MCF 10A (cell line): ENCODE data around the gene MARCHF9. TPM values are rescaled to one million over a fixed set of nuclear protein-coding genes. Genes with fewer than 3 reads are reported as not detected.
"Not testable (repeated sequence)": the region's sequence is repeated elsewhere in the genome, so short reads cannot be mapped to it uniquely, and the experiment has no call there.

Experiments
- BruUV-seq: library from RNA; stranded (reverse); fragments of 400-500 nt; replicated peaks from 2 replicates; lab custom pipeline; 2021; lab: Mats Ljungman, UMichigan
- CTCF ChIA-PET: fragments of 300-600 bp; sonication (Branson Sonifier 250); formaldehyde crosslinking; extraction: SDS; loops from one replicate; lab custom pipeline; 2021; ENCODE audit warnings: antibody characterized with exemption, inconsistent platforms; lab: Yijun Ruan, JAX
- POLR2A ChIA-PET: fragments of 300-600, 350-650 bp; sonication (Branson Sonifier 250); formaldehyde crosslinking; extraction: SDS; loops from one replicate; lab custom pipeline; 2020; ENCODE audit warnings: antibody characterized with exemption, inconsistent platforms; lab: Yijun Ruan, JAX
- DNase-seq: peaks from one replicate; pipeline ENCODE4 v3.0.0-alpha.2; 2018; ENCODE audit not compliant: unreplicated experiment
- H3K27ac Mint-ChIP-seq: one replicate; pipeline ENCODE4 v1.8.0; 2022; ENCODE audit warnings: mild to moderate bottlenecking, low read depth, mixed read lengths; ENCODE audit not compliant: unreplicated experiment
- H3K27me3 Mint-ChIP-seq: one replicate; pipeline ENCODE4 v1.8.0; 2022; ENCODE audit warnings: mixed read lengths; ENCODE audit not compliant: insufficient read depth, unreplicated experiment
- H3K36me3 Mint-ChIP-seq: one replicate; pipeline ENCODE4 v1.8.0; 2022; ENCODE audit warnings: mild to moderate bottlenecking, moderate library complexity, mixed read lengths; ENCODE audit not compliant: insufficient read depth, unreplicated experiment
- H3K4me1 Mint-ChIP-seq: one replicate; pipeline ENCODE4 v1.8.0; 2022; ENCODE audit warnings: mixed read lengths; ENCODE audit not compliant: insufficient read depth, unreplicated experiment
- H3K4me3 Mint-ChIP-seq: one replicate; pipeline ENCODE4 v1.8.0; 2022; ENCODE audit warnings: mild to moderate bottlenecking, moderate library complexity, mixed read lengths; ENCODE audit not compliant: unreplicated experiment
- H3K9me3 Mint-ChIP-seq: one replicate; pipeline ENCODE4 v1.8.0; 2022; ENCODE audit warnings: mixed read lengths; ENCODE audit not compliant: unreplicated experiment
- intact Hi-C: fragments of 100-400 bp; cut with micrococcal nuclease; formaldehyde crosslinking; loops from 2 replicates; pipeline ENCODE4 v1.14.1; 2022
- total RNA-seq: library from RNA; stranded (reverse); gene quantifications from 2 replicates; pipeline ENCODE4 v1.2.3, GENCODE V29; 2022
- TF ChIP-seq, protein P1 (sequence below): fragments of 200-600 bp; IDR thresholded peaks from one replicate; pipeline ENCODE4 v1.8.0; 2022; ENCODE audit warnings: antibody characterized with exemption, mild to moderate bottlenecking; ENCODE audit not compliant: unreplicated experiment

The MARCHF9 gene
- total RNA-seq, 1 experiment from 2014 or later: 8.7 TPM

DNA sequence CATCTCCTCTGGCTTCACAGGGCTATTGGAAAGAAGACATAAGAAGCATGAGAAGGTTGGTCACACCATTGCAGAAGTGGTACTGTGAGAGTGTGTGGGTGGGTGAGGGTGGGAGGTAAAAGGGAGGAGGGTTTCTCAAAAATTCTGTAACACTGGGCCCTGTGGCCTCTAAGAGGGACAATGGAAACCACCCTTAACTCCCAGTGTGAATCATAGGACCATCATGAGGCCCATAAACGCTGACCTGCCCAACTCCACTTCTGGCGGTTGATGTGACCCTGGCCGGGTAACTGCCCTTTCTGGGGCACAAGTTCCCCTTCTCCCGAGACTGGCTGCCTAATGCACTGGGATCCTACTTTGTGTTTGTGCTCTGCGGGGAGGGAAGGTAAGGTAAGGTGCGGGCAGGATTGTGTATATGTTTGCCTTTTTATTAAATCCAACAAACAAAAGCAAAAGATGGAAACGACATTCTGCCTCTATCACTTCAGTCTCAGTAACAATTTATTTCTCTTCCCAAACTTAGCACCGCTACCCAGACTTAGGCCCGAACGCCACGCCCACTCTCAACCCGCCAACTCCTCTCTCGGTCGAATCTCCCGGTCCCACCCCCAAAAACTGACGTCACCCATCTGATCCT is 16.5 kb downstream of the MARCHF9 start:
- H3K27me3 Mint-ChIP-seq: no peaks in the 10 kb centered on the region
- ChIA-PET CTCF (interaction anchor here (0.5 to 1.7 kb wide), 6 partner anchors 9 to 309 kb away, joined by 3 to 6 read pairs (median 4); partner anchors contain the start of gene TSFM), POLR2A (interaction anchor here (0.6 to 3.4 kb wide), 9 partner anchors 11 to 169 kb away, joined by 3 to 39 read pairs (median 5); partner anchors contain the start of genes CDK4, OS9 and TSFM)
- peaks cover 39% of the 10 kb centered on the region for H3K4me1 Mint-ChIP-seq
- intact Hi-C loops: no loop called here
- peak overlapping the region; percentile 100 for H3K27ac Mint-ChIP-seq
- DNase-seq: peak; percentile 95
- H3K36me3 Mint-ChIP-seq: peaks cover 13% of the 10 kb centered on the region
- TF ChIP-seq, protein P1, sequence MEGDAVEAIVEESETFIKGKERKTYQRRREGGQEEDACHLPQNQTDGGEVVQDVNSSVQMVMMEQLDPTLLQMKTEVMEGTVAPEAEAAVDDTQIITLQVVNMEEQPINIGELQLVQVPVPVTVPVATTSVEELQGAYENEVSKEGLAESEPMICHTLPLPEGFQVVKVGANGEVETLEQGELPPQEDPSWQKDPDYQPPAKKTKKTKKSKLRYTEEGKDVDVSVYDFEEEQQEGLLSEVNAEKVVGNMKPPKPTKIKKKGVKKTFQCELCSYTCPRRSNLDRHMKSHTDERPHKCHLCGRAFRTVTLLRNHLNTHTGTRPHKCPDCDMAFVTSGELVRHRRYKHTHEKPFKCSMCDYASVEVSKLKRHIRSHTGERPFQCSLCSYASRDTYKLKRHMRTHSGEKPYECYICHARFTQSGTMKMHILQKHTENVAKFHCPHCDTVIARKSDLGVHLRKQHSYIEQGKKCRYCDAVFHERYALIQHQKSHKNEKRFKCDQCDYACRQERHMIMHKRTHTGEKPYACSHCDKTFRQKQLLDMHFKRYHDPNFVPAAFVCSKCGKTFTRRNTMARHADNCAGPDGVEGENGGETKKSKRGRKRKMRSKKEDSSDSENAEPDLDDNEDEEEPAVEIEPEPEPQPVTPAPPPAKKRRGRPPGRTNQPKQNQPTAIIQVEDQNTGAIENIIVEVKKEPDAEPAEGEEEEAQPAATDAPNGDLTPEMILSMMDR: no peak
- H3K9me3 Mint-ChIP-seq: no peaks in the 10 kb centered on the region
- H3K4me3 Mint-ChIP-seq: peak overlapping the region; percentile 99
- TSS peak; percentile 63 for BruUV-seq

DNA sequence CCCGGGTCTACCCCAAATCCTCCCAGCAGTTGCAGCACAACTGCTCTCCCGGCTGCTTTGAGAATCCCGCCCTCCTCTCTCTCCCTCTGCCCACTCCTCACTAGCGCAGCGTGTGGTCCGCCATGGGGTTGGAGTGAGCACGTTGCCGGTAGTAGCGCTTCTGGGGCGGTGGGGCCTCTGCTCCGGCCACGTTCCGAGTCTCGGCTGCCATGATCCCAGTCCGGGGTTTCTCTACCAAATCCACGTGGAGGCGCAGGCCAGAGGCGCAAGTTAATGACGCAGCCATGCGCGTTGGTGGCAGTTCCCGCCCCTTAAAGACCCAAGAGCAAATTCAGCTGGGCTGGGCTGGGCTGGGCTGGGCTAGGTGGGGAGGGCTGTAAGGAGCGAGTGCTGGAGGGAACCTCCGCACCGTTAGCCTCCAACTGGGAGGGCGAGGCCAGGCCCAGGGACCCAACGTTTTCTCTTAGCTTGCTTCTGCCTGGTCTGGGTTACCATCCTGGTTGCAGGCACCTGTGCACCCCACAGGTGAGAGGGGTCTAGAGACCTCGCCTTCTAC is 17.0 kb downstream of the MARCHF9 start, which contains the start of gene METTL1:
Gene METTL1 (minus strand): TSS at position 233 of the 556 bp plus-strand sequence. CDS start 22 bp downstream, at position 211.
- TF ChIP-seq, protein P1: no peak
- H3K27ac Mint-ChIP-seq: peak within 1 kb of the TSS; percentile 100
- H3K4me1 Mint-ChIP-seq: peaks cover 33% of the 10 kb centered on the region
- no TSS peak for BruUV-seq
- intact Hi-C loops: no loop called here
- peak; percentile 97 for DNase-seq
- no peaks in the 10 kb centered on the region for H3K9me3 Mint-ChIP-seq
- ChIA-PET CTCF (interaction anchor here (0.6 to 1.7 kb wide), 5 partner anchors 9 to 675 kb away, joined by 3 to 6 read pairs (median 4); partner anchors contain the start of gene TSFM), POLR2A (interaction anchor here (0.6 to 3.4 kb wide), 17 partner anchors 10 to 255 kb away, joined by 3 to 39 read pairs (median 4); partner anchors contain the start of genes CDK4, MARCHF9, TSFM and TSPAN31)
- no peaks in the 10 kb centered on the region for H3K27me3 Mint-ChIP-seq
- peak within 1 kb of the TSS; percentile 99 for H3K4me3 Mint-ChIP-seq
- H3K36me3 Mint-ChIP-seq: peaks cover 13% of the 10 kb centered on the region

DNA sequence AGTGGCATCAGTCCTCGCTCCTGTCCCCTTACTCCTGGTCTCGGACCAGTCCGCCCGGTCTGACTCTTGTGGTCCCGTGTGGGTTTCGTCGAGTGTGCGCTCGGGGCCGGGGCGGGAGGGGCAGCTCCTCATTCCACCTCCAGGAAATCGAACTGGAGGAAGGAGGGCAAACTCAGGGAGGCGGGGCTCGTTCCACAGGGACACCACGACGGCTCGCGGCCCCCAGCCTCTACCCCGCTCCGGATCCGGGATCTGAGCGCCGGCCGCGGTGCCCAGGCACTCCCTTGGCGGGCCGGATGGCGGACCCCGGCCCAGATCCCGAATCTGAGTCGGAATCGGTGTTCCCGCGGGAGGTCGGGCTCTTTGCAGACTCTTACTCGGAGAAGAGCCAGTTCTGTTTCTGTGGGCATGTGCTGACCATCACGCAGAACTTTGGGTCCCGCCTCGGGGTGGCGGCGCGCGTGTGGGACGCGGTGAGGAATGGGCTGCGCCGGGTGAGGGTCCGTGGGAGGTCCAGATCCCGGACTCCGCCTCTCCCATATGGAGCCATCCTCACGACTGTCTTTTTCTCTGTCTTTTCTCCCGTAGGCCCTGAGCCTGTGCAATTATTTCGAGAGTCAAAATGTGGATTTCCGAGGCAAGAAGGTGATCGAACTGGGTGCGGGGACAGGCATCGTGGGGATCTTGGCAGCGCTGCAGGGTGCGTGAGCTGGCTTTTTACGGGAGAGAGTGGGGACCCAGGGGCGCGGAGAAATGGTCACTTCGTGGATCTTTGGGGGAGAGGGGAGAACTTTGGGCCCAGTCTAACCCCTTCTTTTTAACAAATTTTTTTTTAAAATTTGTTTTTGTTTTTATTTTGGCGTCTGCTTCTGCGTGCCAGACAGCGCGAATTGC is 17.8 kb downstream of the MARCHF9 start, which contains the start of gene EEF1AKMT3:
Gene EEF1AKMT3 (plus strand): TSS at position 186 of the 894 bp plus-strand sequence. CDS start 111 bp downstream, at position 297.
- Mint-ChIP-seq H3K36me3 (peaks cover 19% of the 10 kb centered on the region), H3K9me3 (no peaks in the 10 kb centered on the region), H3K4me3 (peak within 1 kb of the TSS; percentile 99), H3K27me3 (no peaks in the 10 kb centered on the region), H3K27ac (peak within 1 kb of the TSS; percentile 100), H3K4me1 (peaks cover 33% of the 10 kb centered on the region)
- BruUV-seq: no TSS peak
- DNase-seq: peak; percentile 66
- intact Hi-C loops: no loop called here
- POLR2A ChIA-PET: interaction anchor here (0.6 to 3.4 kb wide), 17 partner anchors 9 to 255 kb away, joined by 3 to 39 read pairs (median 4); partner anchors contain the start of genes CDK4, MARCHF9, TSFM and TSPAN31
- CTCF ChIA-PET: interaction anchor here (0.6 to 1.7 kb wide), 5 partner anchors 9 to 676 kb away, joined by 3 to 6 read pairs (median 4); partner anchors contain the start of gene TSFM
- TF ChIP-seq, protein P1: no peak

DNA sequence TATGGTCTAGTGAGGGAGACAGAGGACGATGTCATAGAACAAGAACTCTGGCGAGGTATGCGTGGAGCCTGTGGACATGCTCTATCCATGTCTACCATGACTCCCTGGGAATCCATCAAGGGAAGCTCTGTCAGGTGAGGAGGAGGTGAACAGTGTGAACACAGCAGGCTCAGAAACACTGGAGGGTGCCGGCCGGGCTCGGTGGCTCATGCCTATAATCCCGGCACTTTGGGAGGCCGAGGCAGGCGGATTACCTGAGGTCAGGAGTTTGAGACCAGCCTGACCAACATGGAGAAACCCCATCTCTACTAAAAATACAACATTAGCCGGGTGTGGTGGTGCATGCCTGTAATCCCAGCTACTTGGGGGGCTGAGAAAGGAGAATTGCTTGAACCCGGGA is 19.7 kb downstream of the MARCHF9 start:
- ChIA-PET POLR2A (interaction anchor here (0.6 to 3.4 kb wide), 7 partner anchors 7 to 183 kb away, joined by 3 to 39 read pairs (median 3); partner anchors contain the start of genes PIP4K2C and TSFM), CTCF (interaction anchor here (0.6 to 1.8 kb wide), 4 partner anchors 8 to 28 kb away, joined by 3 to 8 read pairs (median 4); partner anchors contain the start of gene TSFM)
- Mint-ChIP-seq H3K36me3 (peaks cover 12% of the 10 kb centered on the region), H3K4me1 (peaks cover 37% of the 10 kb centered on the region)
- H3K4me3 Mint-ChIP-seq, H3K27me3 Mint-ChIP-seq, DNase-seq, BruUV-seq, H3K27ac Mint-ChIP-seq, intact Hi-C loops, H3K9me3 Mint-ChIP-seq: not testable (repeated sequence)
